Hepatocyte (in vitro differentiated cells): ENCODE measurements around the gene NOS1. TPM values are rescaled to one million over a fixed set of nuclear protein-coding genes. Genes with fewer than 3 reads are reported as not detected.

Experiments used
- DNase-seq: peaks from one replicate; pipeline ENCODE4 v3.0.0-alpha.2; 2016; ENCODE audit warnings: low spot score
- H2AFZ ChIP-seq: fragments of 200-600 bp; sonication (generic); 2 replicates; pipeline ENCODE4 v1.6.0; 2016; ENCODE audit warnings: antibody characterized with exemption, mild to moderate bottlenecking
- H3K27ac ChIP-seq: fragments of 200-600 bp; sonication (generic); 2 replicates; pipeline ENCODE4 v1.5.1; 2016; ENCODE audit warnings: mild to moderate bottlenecking
- H3K27me3 ChIP-seq: fragments of 200-600 bp; sonication (generic); 2 replicates; pipeline ENCODE4 v1.6.1; 2016
- H3K36me3 ChIP-seq: fragments of 200-600 bp; sonication (generic); replicated peaks from 2 replicates; pipeline ENCODE4 v1.5.1; 2016; ENCODE audit warnings: low read depth; ENCODE audit not compliant: insufficient read depth
- H3K4me1 ChIP-seq: fragments of 200-600 bp; sonication (generic); 2 replicates; pipeline ENCODE4 v1.5.1; 2016; ENCODE audit warnings: mild to moderate bottlenecking, moderate library complexity; ENCODE audit not compliant: insufficient read depth
- H3K4me2 ChIP-seq: fragments of 200-600 bp; sonication (generic); 2 replicates; pipeline ENCODE4 v1.6.0; 2016
- H3K4me3 ChIP-seq: fragments of 200-600 bp; sonication (generic); 2 replicates; pipeline ENCODE4 v1.5.1; 2016; ENCODE audit warnings: mild to moderate bottlenecking
- H3K79me2 ChIP-seq: fragments of 200-600 bp; sonication (generic); 2 replicates; pipeline ENCODE4 v1.6.0; 2017; ENCODE audit warnings: mild to moderate bottlenecking
- H3K9me2 ChIP-seq: fragments of 200-600 bp; sonication (generic); replicated peaks from 2 replicates; pipeline ENCODE4 v1.6.0; 2017; ENCODE audit warnings: mild to moderate bottlenecking; ENCODE audit not compliant: insufficient read depth
- H3K9me3 ChIP-seq: fragments of 200-600 bp; sonication (generic); 2 replicates; pipeline ENCODE4 v1.5.1; 2016; ENCODE audit warnings: low read depth, mild to moderate bottlenecking
- H4K20me1 ChIP-seq: fragments of 200-600 bp; sonication (generic); 2 replicates; pipeline ENCODE4 v1.6.0; 2016; ENCODE audit warnings: mild to moderate bottlenecking; ENCODE audit not compliant: insufficient read depth, poor library complexity, severe bottlenecking
- CTCF ChIP-seq: fragments of 200-600 bp; sonication (generic); IDR thresholded peaks from 2 replicates; pipeline ENCODE4 v1.5.1; 2016; ENCODE audit warnings: antibody characterized with exemption, mild to moderate bottlenecking; ENCODE audit not compliant: poor library complexity
- EZH2 ChIP-seq: fragments of 200-600 bp; sonication (generic); IDR thresholded peaks from 2 replicates; pipeline ENCODE4 v1.6.1; 2016; ENCODE audit warnings: antibody characterized with exemption, mild to moderate bottlenecking, borderline replicate concordance
- EZH2phosphoT487 ChIP-seq: fragments of 200-600 bp; sonication (generic); IDR thresholded peaks from one replicate; pipeline ENCODE4 v1.6.1; 2018; ENCODE audit warnings: antibody characterized with exemption, mild to moderate bottlenecking, low read depth, moderate library complexity; ENCODE audit not compliant: unreplicated experiment, severe bottlenecking
- WGBS: methylation state at CpG from one replicate; pipeline ENCODE4 v1.1.6; 2016; ENCODE audit warnings: low lambda C conversion rate; ENCODE audit errors: missing lambda C conversion rate; 5-methylcytosine and 5-hydroxymethylcytosine counted together
- polyA plus RNA-seq: library from polyadenylated mRNA; unstranded; fragments of >200 nt; fragmentation: Nextera tagmentation; extraction: Ambion mirVana; gene quantifications from 2 replicates; pipeline ENCODE4 v1.2.1, GENCODE V29; 2016
- total RNA-seq: library from RNA; depleted of rRNA; stranded (reverse); fragments of >200 nt; gene quantifications from 2 replicates; pipeline ENCODE4 v1.2.3, GENCODE V29; 2014

The NOS1 gene
- total and polyA plus RNA-seq, 2 experiments from 2014 or later, result not detected

- Histone ChIP-seq H4K20me1 (no peaks in the 10 kb centered on the region), H3K36me3 (no peaks in the 10 kb centered on the region), H3K9me3 (no peaks in the 10 kb centered on the region), H3K9me2 (no peaks in the 10 kb centered on the region), H2AFZ (no peak overlapping the region), H3K79me2 (no peaks in the 10 kb centered on the region), H3K4me1 (no peaks in the 10 kb centered on the region), H3K27ac (no peak overlapping the region), H3K4me2 (no peak overlapping the region), H3K4me3 (no peak overlapping the region), H3K27me3 (no peaks in the 10 kb centered on the region)
- DNase-seq, result no peak
- WGBS, result 39% methylated on average over 2 of the region's 2 CpGs
- TF ChIP-seq EZH2phosphoT487 (no peak), CTCF (no peak), EZH2 (no peak)
These were observed 18.7 kb downstream of the NOS1 start for GRCh38 chr12:117342682-117343081.

GRCh38 chr12:117342247-117342646 is 19.2 kb downstream of the NOS1 start:
- Histone ChIP-seq H3K27me3 (no peaks in the 10 kb centered on the region), H3K36me3 (no peaks in the 10 kb centered on the region), H3K9me3 (no peaks in the 10 kb centered on the region), H3K79me2 (no peaks in the 10 kb centered on the region), H2AFZ (no peak overlapping the region), H4K20me1 (no peaks in the 10 kb centered on the region), H3K4me1 (no peaks in the 10 kb centered on the region), H3K9me2 (no peaks in the 10 kb centered on the region), H3K27ac (no peak overlapping the region), H3K4me2 (no peak overlapping the region), H3K4me3 (no peak overlapping the region)
- TF ChIP-seq EZH2phosphoT487, result no peak
- TF ChIP-seq EZH2, result no peak
- TF ChIP-seq CTCF, result no peak
- 88% methylated on average over 4 of the region's 4 CpGs for WGBS
- no peak for DNase-seq

- WGBS, result 60% methylated on average over 4 of the region's 4 CpGs
- Histone ChIP-seq H3K36me3 (no peaks in the 10 kb centered on the region), H3K4me3 (no peak overlapping the region), H3K4me1 (no peaks in the 10 kb centered on the region), H3K27me3 (peaks cover 4% of the 10 kb centered on the region), H2AFZ (no peak overlapping the region), H4K20me1 (no peaks in the 10 kb centered on the region), H3K9me2 (no peaks in the 10 kb centered on the region), H3K4me2 (no peak overlapping the region), H3K27ac (no peak overlapping the region), H3K9me3 (no peaks in the 10 kb centered on the region), H3K79me2 (no peaks in the 10 kb centered on the region)
- DNase-seq, result no peak
- no peak for TF ChIP-seq CTCF
- no peak for TF ChIP-seq EZH2
- TF ChIP-seq EZH2phosphoT487, result no peak
These were observed 22.3 kb downstream of the NOS1 start for GRCh38 chr12:117339104-117339503.
